Activated CD4-positive, alpha-beta T cell treated with anti-CD3 and anti-CD28 coated beads for 1 hour (primary cell): ENCODE measurements around the gene CPNE8.
"Not testable (repeated sequence)": the region's sequence is repeated elsewhere in the genome, so short reads cannot be mapped to it uniquely, and the experiment has no call there.

Experiments used
- DNase-seq: peaks from one replicate; pipeline ENCODE4 v3.0.0-alpha.2; 2020

Gene CPNE8

DNA sequence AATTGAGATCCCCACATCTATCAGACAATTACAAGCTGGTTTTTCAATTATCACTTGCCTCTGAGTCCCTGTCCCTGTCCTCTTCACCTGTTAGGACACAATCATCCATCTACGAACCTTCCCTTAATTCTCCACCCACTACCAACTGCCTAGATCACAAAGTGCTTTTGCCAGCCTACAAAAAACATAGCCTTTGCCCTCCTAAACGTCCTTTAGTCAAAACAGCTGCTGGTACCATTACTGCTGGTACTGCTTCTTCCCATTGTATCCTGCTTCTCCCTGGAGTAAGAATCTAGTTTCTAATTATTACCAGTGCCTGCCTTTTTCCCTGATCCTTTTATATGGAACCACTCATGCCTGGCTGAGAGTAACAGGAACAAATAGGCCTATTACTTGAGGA is 82.1 kb downstream of the CPNE8 start:
- no peak for DNase-seq

DNA sequence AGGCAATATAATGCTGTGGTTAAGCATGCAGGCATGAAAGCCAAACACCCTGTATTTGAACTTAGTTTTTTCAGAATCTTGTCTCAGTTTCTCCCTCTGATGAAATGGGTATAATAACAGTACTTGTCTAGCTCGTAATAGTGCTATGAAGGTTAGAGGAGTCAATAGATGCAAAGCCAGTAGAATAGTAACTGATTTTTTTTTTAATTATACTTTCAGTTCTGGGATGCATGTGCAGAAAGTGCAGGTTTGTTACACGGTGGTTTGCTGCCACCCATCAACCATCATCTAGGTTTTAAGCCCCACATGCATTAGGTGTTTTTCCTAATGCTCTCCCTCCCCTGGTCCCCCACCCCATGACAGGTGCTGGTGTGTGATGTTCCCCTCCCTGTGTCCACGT is 87.4 kb downstream of the CPNE8 start:
- DNase-seq: no peak

GRCh38 chr12:38813923-38814322 is 91.5 kb downstream of the CPNE8 start:
- DNase-seq: no peak

GRCh38 chr12:38811814-38812356 is 93.5 kb downstream of the CPNE8 start:
- DNase-seq: no peak

DNA sequence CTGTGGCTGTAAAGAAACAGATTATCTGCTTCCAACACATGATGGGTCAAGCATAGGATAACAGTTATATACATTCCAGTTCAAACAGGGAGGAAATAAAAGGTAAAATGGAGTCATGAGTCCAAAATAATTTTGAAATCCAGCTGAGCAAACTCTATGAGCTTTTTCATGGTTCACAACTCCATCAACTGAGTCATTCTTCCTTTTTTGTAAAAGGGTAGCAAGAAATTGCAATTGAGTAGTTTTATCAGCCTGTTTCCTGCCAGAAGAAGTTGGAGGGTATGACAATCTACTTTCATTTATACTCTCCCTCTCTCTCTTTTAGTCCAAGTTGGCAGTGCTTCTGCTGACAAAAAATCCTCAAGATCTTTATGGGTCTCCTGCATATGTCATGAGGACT is 95.6 kb downstream of the CPNE8 start:
- no peak for DNase-seq

DNA sequence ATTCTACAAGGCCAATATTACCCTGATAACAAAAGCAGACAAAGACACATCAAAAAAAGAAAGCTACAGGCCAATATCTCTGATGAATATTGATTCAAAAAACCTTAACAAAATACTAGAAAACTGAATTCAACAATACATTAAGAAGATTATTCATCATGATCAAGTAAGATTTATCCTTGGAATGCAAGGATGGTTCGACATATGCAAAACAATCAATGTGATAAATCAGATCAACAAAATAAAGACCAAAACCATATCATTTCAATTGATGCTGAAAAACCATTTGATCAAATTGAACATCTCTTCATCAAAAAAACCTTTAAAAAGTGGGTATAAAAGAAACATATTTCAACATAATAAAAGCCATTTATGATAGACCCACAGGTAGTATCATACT is 117.3 kb downstream of the CPNE8 start:
- DNase-seq: no peak

GRCh38 chr12:38785381-38785780 is 120.0 kb downstream of the CPNE8 start:
- no peak for DNase-seq

GRCh38 chr12:38783304-38783703 is 122.1 kb downstream of the CPNE8 start:
- no peak for DNase-seq

DNA sequence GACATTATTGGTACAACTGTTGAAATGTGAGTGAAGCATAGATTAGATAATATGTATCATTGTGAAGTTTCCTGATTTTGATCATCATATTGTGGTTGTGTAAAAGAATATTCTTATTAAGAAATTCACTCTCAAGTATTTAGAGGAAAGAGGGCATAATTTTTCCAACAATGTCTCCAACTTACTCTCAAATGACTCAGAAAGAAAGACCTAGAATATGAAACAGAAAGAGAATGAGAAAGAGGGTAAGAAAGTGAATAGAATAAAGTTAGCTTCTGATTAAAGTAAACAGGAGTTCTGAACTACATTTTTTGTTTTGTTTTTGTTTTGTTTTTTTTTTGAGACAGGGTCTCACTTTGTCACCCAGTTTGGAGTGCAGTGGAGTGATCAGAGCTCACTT is 123.0 kb downstream of the CPNE8 start:
- DNase-seq: no peak

DNA sequence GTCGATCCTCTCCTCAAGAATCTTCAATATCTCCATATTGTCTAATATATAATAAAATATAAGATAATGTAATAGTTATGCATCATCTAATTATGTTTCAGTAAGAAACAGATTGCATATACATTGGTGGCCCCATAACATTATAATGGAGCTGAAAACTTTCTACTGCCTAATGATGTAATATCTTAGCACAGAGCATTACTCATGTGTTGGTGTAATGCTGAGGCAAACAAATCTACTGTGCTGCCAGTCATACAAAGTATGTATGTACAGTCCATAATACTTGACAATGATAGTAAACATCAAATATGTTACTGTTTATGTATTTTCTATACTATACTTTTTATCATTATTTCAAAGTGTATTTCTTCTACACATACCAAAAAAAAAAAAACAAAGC is 128.7 kb downstream of the CPNE8 start:
- DNase-seq: no peak

- no peak for DNase-seq
Measured at GRCh38 chr12:38775457-38775856, 129.9 kb downstream of the CPNE8 start.

DNA sequence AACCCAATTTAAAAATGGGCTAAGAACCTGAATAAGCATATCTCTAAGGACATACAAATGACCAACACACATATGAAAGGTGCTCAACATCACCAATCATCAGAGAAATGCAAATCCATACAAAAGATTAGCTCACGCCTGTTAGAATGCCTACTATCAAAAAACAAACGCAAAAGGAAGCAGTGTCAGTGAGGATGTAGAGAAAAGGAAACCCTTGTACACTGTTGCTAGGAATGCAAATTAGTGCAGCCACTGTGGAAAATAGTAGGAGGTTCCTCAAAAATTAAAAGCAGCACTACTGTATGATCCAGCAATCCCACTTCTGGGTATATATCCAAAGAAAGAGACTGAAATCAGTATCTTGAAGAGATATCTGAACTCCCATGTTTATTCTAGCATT is 133.0 kb downstream of the CPNE8 start:
- DNase-seq: no peak

- no peak for DNase-seq
Measured at GRCh38 chr12:38771871-38772270, 133.5 kb downstream of the CPNE8 start.

DNA sequence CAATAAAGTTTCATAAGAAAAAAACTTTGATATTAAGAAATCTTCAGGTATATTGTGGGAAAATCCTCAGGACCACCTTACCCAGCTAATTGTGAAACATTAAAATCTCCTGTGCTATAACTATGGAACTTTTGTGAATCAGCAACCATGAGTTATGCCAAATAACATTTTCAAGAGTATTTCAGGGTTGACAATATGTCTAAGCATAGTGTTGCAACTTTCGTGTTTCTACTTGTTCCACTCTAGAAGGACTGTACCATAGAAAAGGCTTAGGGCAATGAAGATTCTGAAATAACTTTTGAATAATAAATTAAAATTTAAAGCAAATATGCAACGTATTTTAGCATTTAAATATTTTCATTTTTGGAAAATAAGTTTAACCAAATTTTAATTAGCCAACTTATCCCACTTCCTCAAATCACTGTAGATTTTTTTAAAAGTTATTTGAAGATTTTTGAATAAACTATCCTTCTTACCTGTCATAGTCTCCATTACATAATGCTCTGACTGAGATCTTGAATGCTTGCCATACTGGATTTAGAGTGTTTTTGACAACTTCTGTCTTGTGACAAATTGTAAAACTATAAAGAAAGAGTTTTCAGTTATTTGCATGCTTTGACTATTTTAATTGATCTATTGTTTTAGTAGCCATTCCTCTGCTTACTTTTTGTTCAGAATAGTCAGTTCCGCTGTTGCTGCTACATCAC is 143.6 kb downstream of the CPNE8 start:
- DNase-seq: no peak

GRCh38 chr12:38761111-38761510 is 144.3 kb downstream of the CPNE8 start:
- DNase-seq: no peak

DNA sequence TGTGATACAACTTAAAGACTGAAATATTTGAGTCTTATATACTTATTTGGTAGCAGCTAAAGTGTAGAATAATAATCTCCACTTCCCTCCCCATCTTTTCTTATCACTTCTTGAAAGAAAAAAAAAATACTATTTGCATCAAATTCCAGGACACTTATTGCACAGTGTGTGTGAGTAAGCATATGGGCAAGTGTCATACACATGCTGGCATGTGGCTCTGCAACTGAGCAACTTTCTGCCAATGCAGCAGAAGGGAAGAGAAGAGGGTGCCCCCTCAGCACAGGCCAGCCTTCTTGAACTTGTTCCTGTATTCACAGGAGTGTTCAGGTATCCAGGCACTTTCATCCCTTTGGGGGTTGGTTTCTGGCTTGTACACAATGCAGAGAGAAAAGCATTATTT is 145.8 kb downstream of the CPNE8 start:
- no peak for DNase-seq

DNA sequence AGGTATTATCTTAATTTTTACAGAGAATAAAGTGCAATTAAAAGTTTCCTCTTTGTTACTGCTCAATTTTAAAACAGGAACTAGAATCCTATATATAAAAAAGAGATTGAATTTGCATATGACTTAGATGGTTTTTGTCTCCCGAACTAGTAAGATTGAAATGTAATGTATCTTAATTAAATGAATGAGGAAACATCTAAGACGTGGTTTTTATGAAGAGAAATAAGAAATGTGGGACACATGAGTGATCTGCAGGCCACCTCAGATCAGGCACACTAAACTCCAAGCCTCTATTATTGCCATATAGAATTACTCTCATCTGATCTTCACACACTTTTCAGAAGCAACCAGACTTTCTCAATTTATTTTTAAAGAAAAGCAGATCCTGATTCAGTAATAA is 158.6 kb downstream of the CPNE8 start:
- DNase-seq: no peak

DNA sequence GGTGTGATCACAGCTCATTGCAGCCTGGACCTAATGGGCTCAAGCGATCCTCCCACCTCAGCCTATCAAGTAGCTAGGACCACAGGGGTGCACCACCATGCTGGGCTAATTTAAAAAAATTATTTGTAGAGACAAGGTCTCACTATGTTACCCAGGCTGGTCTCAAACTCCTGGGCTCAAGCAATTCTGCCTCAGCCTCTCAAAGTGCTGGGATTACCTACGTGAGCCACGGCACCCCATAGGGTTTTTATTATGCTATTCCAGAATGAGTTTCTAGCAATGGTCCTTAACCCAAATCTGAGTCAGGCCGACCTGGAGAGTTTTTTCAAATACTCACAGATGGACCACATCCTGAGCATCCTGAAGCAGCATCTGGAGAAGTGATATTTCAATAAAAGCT is 159.8 kb downstream of the CPNE8 start:
- no peak for DNase-seq

DNA sequence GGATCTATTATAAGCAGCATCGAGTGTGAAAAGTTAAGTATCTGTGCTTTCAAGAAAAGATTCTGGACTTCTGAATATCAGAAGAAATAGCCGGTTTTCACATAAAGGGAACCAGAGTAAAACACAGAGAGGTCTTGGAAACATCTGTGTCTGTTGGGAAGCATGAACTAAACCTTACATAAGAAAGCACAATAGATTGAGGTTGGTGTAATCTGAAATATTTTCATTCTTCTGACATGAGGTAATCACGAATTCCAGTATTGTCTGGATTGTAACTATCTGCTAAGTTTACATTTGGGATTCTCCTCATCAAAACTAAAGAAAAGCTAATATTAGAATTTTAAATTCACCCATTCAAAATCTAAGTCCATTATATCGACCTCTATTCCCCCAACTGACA is 161.3 kb downstream of the CPNE8 start:
- DNase-seq: no peak

GRCh38 chr12:38742496-38742895 is 162.9 kb downstream of the CPNE8 start:
- not testable (repeated sequence) for DNase-seq

GRCh38 chr12:38736821-38737220 is 168.6 kb downstream of the CPNE8 start:
- no peak for DNase-seq

- DNase-seq: no peak
Measured at GRCh38 chr12:38732761-38733160, 172.6 kb downstream of the CPNE8 start.

DNA sequence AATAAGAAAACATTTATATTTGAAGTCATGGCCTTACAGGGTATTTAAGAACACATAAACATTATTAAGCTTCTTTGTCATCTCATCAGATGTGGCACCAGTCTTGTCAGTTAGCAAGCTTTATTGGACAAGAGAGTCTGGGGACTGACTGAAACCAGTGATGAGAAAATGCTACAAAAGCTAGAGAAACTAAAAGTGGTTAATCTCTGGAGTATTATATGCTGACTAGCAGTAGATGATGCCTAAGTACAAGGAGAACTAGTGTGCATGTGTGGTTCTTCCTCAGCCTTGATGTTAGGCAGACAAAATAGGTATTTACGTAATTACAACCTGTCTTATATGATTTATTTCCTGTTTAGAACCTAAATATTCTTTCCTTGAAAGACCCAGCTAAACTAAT is 176.5 kb downstream of the CPNE8 start:
- no peak for DNase-seq

DNA sequence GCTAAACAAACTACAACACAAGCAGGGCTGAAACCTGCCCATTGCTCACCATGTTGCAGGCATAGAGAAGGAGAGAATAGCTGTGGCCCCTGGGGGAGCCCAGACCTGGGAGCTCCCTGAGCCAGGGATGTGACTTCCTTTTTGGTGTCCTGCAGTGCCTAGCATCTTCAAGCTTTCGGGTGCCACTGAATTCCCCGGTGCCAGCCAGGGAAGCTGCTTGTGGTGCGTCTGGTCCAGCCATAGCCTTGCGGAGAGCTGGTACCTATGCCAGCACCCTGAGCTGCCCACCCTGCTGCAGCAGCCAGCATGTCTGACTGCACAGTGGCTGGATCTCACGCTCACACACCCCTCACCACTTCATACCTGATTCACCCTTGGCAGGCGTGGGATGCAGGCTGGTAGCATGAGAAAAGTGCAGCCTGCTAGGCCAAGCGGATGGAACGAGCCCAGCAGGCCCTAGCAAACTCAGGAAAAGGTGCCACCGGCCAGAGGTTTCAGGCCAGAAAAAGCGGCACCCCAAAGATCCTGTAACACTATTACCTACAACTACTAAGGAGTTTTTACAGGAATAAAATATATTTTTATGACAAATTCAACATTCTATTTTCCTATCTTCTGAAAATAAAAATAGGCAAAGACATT is 183.7 kb downstream of the CPNE8 start:
- DNase-seq: no peak

GRCh38 chr12:38720661-38721060 is 184.7 kb downstream of the CPNE8 start:
- no peak for DNase-seq
